GM19025 (cell line): ENCODE data around the gene ZNF710.

Source experiments
- ATAC-seq: cut with Tn5 transposase; IDR thresholded peaks from one replicate; pipeline ENCODE4 v1.9.1; 2021; ENCODE audit warnings: mild to moderate bottlenecking, low read depth, moderate library complexity; ENCODE audit not compliant: unreplicated experiment

Gene ZNF710

GRCh38 chr15:89985111-89985510 is 16.0 kb upstream of the ZNF710 start:
- ATAC-seq = no peak

GRCh38 chr15:89991312-89991711 is 9.8 kb upstream of the ZNF710 start:
- ATAC-seq = no peak

GRCh38 chr15:89993349-89993748 is 7.8 kb upstream of the ZNF710 start:
- no peak for ATAC-seq

GRCh38 chr15:89997079-89997478 is 4.0 kb upstream of the ZNF710 start:
- ATAC-seq = no peak

- no peak for ATAC-seq
These were observed 2.9 kb upstream of the ZNF710 start for GRCh38 chr15:89998141-89998661.

GRCh38 chr15:89998923-89999675 is 2.0 kb upstream of the ZNF710 start:
- ATAC-seq = no peak

- no peak for ATAC-seq
These were observed 1.4 kb upstream of the ZNF710 start for GRCh38 chr15:89999676-90000185.

GRCh38 chr15:90000186-90001001 is 730 bp upstream of the ZNF710 start:
- no peak for ATAC-seq

- no peak for ATAC-seq
These were observed 731 bp downstream of the ZNF710 start for GRCh38 chr15:90001683-90002427.

GRCh38 chr15:90002428-90002844 is 1.3 kb downstream of the ZNF710 start:
- ATAC-seq = no peak

- no peak for ATAC-seq
These were observed 2.6 kb downstream of the ZNF710 start for GRCh38 chr15:90003736-90004135.

GRCh38 chr15:90004252-90004651 is 3.1 kb downstream of the ZNF710 start:
- ATAC-seq = no peak

GRCh38 chr15:90004671-90005070 is 3.5 kb downstream of the ZNF710 start:
- no peak for ATAC-seq

GRCh38 chr15:90006217-90007075 is 5.3 kb downstream of the ZNF710 start:
- ATAC-seq = no peak

GRCh38 chr15:90007076-90007460 is 5.9 kb downstream of the ZNF710 start:
- ATAC-seq = no peak

- ATAC-seq = no peak
These were observed 7.5 kb downstream of the ZNF710 start for GRCh38 chr15:90008607-90009006.

GRCh38 chr15:90009301-90010022 is 8.3 kb downstream of the ZNF710 start:
- ATAC-seq = no peak

GRCh38 chr15:90011705-90012104 is 10.6 kb downstream of the ZNF710 start:
- no peak for ATAC-seq

- ATAC-seq = no peak
These were observed 12.4 kb downstream of the ZNF710 start for GRCh38 chr15:90013503-90013937.
